Suprapubic skin (tissue), 4 donors: Measurements from ENCODE around the gene ATXN7. TPM values are rescaled to one million over a fixed set of nuclear protein-coding genes. Genes with fewer than 3 reads are reported as not detected.

Source experiments
- DNase-seq, 2 donors: peaks; one replicate each; pipeline ENCODE4 v3.0.0-alpha.2; 2019; ENCODE audit warnings: low spot score in 2 of 2
- H3K27ac ChIP-seq: fragments of 200-600 bp; sonication (generic); one replicate; pipeline ENCODE4 v1.5.1; 2019
- H3K27me3 ChIP-seq: fragments of 200-600 bp; sonication (generic); one replicate; pipeline ENCODE4 v1.5.1; 2019
- H3K36me3 ChIP-seq: fragments of 200-600 bp; sonication (generic); one replicate; pipeline ENCODE4 v1.5.1; 2019
- H3K4me1 ChIP-seq: fragments of 200-600 bp; sonication (generic); one replicate; pipeline ENCODE4 v1.5.1; 2019
- H3K4me3 ChIP-seq: fragments of 200-600 bp; sonication (generic); one replicate; pipeline ENCODE4 v1.5.1; 2019; ENCODE audit warnings: mild to moderate bottlenecking
- H3K9me3 ChIP-seq: fragments of 200-600 bp; sonication (generic); one replicate; pipeline ENCODE4 v1.5.1; 2019
- CTCF ChIP-seq, 2 donors: fragments of 200-600 bp in 1 of 2; fragments of 450-650 bp in 1 of 2; sonication (generic) in 1 of 2; IDR thresholded peaks; one replicate each; pipeline ENCODE4 v1.5.1; 2016 to 2019; ENCODE audit warnings: antibody characterized with exemption in 2 of 2, mild to moderate bottlenecking in 1 of 2, moderate library complexity in 1 of 2
- EP300 ChIP-seq: sonication (generic); formaldehyde crosslinking; IDR thresholded peaks from one replicate; pipeline ENCODE4 v1.6.1; 2017; ENCODE audit warnings: antibody characterized with exemption
- POLR2A ChIP-seq, 2 donors: fragments of 450-650 bp; IDR thresholded peaks; one replicate each; pipeline ENCODE4 v1.6.1; 2017; ENCODE audit warnings: antibody characterized with exemption in 2 of 2, mild to moderate bottlenecking in 2 of 2, moderate library complexity in 2 of 2
- POLR2AphosphoS5 ChIP-seq, 3 donors: sonication (generic); formaldehyde crosslinking; IDR thresholded peaks; one replicate each; pipeline ENCODE4 v1.6.1; 2017; ENCODE audit warnings: antibody characterized with exemption in 3 of 3
- WGBS: methylation state at CpG from one replicate; pipeline ENCODE4 v1.1.5; 2018; 5-methylcytosine and 5-hydroxymethylcytosine counted together
- total RNA-seq, 4 donors: library from RNA; depleted of rRNA; stranded (reverse); fragments of >200 nt; gene quantifications; one replicate each; pipeline ENCODE4 v1.1.0, GENCODE V29; 2016

The ATXN7 gene
- total RNA-seq, 4 donors from 2014 or later: 22.9 to 101 (median 44.2) TPM

GRCh38 chr3:63966007-63966406 lies 102.3 kb downstream of the ATXN7 start:
- WGBS: 63% methylated on average over 4 of the region's 4 CpGs
- TF ChIP-seq CTCF (IDR thresholded peaks at IDR 0.05): no peak
- TF ChIP-seq POLR2AphosphoS5 (IDR thresholded peaks at IDR 0.05): no peak
- TF ChIP-seq EP300: no peak
- no peak for TF ChIP-seq POLR2A (IDR thresholded peaks at IDR 0.05)
- Histone ChIP-seq H3K9me3 (no peaks in the 10 kb centered on the region), H3K27me3 (no peaks in the 10 kb centered on the region), H3K4me1 (peaks cover 64% of the 10 kb centered on the region), H3K4me3 (no peak overlapping the region), H3K27ac (no peak overlapping the region), H3K36me3 (no peaks in the 10 kb centered on the region)
- DNase-seq: no peak

GRCh38 chr3:63966871-63967270 lies 103.2 kb downstream of the ATXN7 start:
- TF ChIP-seq POLR2AphosphoS5 (IDR thresholded peaks at IDR 0.05) (no peak), EP300 (no peak), POLR2A (IDR thresholded peaks at IDR 0.05) (no peak), CTCF (IDR thresholded peaks at IDR 0.05) (no peak)
- no peaks in the 10 kb centered on the region for H3K36me3 ChIP-seq
- DNase-seq: no peak
- 89% methylated on average over 1 of the region's 1 CpG for WGBS
- no peak overlapping the region for H3K4me3 ChIP-seq
- no peak overlapping the region for H3K27ac ChIP-seq
- peaks cover 63% of the 10 kb centered on the region for H3K4me1 ChIP-seq
- H3K27me3 ChIP-seq: no peaks in the 10 kb centered on the region
- H3K9me3 ChIP-seq: no peaks in the 10 kb centered on the region

GRCh38 chr3:63967675-63968611 lies 104.3 kb downstream of the ATXN7 start:
- peak overlapping the region; percentile 78 for H3K27ac ChIP-seq
- H3K27me3 ChIP-seq: no peaks in the 10 kb centered on the region
- H3K36me3 ChIP-seq: no peaks in the 10 kb centered on the region
- WGBS: 8% methylated on average over 11 of the region's 11 CpGs
- TF ChIP-seq CTCF (IDR thresholded peaks at IDR 0.05) (no peak), POLR2A (IDR thresholded peaks at IDR 0.05) (peak in 1 of 2 donors; percentile 14)
- H3K4me3 ChIP-seq: peak overlapping the region; percentile 40
- DNase-seq: no peak
- no peaks in the 10 kb centered on the region for H3K9me3 ChIP-seq
- H3K4me1 ChIP-seq: peaks cover 68% of the 10 kb centered on the region

GRCh38 chr3:63968612-63969350 lies 105.1 kb downstream of the ATXN7 start:
- H3K4me1 ChIP-seq: peaks cover 68% of the 10 kb centered on the region
- peak overlapping the region; percentile 78 for H3K27ac ChIP-seq
- no peak for DNase-seq
- 40% methylated on average over 3 of the region's 3 CpGs for WGBS
- no peaks in the 10 kb centered on the region for H3K27me3 ChIP-seq
- no peaks in the 10 kb centered on the region for H3K9me3 ChIP-seq
- peak overlapping the region; percentile 40 for H3K4me3 ChIP-seq
- TF ChIP-seq EP300 (no peak), CTCF (IDR thresholded peaks at IDR 0.05) (no peak), POLR2A (IDR thresholded peaks at IDR 0.05) (no peak), POLR2AphosphoS5 (IDR thresholded peaks at IDR 0.05) (no peak)
- no peaks in the 10 kb centered on the region for H3K36me3 ChIP-seq

- no peaks in the 10 kb centered on the region for H3K27me3 ChIP-seq
- TF ChIP-seq POLR2A (IDR thresholded peaks at IDR 0.05) (no peak), EP300 (no peak), CTCF (IDR thresholded peaks at IDR 0.05) (no peak), POLR2AphosphoS5 (IDR thresholded peaks at IDR 0.05) (no peak)
- no peak for DNase-seq
- H3K9me3 ChIP-seq: no peaks in the 10 kb centered on the region
- H3K4me1 ChIP-seq: peaks cover 67% of the 10 kb centered on the region
- WGBS: 25% methylated on average over 2 of the region's 2 CpGs
- peak overlapping the region; percentile 78 for H3K27ac ChIP-seq
- no peak overlapping the region for H3K4me3 ChIP-seq
- H3K36me3 ChIP-seq: no peaks in the 10 kb centered on the region
Measured at GRCh38 chr3:63969876-63970275, 106.2 kb downstream of the ATXN7 start.
